Activated effector memory CD4-positive, alpha-beta T cell treated with Interleukin-2 at 50 U/mL for 16 hours (primary cell): Measurements from ENCODE around the gene GABBR2.
A peak's percentile ranks its signal among the peaks of the same experiment; 100 is the strongest.

Experiments
- DNase-seq: peaks from one replicate; pipeline ENCODE4 v3.0.0-alpha.2; 2020

Gene GABBR2

DNA sequence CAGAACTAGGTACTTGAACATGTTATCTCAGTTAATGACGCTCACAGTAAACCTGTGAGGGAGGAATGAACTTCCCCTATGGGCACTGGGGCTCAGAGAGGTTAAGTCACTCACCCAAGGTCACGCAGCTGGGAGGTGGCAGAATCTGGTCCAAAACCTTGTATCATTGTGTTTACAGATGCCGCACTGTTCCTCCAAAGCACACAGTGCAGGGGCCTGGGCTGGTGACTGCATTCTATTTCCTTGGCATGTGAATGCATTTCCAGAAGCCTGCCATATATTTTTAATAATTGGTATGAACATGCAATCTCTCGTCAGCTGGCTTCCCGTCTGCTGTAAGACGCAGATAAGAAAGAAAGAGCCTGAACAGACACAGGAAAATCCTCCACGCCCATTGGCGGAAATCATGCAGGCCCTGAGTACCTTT is 376.3 kb downstream of the GABBR2 start:
- DNase-seq: no peak

DNA sequence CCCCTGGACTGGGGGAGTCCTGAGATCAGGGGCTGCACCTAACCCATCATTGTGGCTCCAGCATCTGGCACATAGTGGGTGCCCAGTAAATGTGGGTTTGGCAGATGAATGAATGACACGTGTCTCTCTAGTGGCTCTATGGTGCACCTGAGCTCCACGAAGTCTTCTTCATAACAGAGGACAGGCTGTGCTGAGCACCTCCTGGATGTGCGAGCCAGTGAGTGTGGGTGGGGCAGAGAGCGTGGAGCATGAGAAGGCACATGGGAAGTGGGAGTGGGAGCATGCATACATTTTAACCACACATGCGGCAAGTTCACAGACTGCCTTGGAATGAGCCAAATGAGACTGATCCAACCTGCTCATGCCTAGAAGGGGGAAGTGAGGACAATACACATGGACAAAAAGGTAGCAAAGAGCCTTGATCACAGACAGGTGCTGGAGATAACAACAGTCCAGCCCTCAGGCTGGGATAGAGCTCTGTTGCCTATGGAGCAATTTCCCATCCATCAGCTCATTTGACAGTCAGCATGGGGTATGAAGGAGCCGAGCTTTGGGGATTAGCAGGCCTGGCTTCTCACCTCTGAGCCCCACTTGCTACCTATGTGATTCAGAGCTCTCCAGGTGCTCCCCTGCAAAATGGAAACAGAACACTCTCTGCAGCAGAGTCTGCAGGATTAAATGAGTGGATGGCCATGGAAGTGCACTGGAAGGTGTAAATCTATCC is 377.0 kb downstream of the GABBR2 start:
- no peak for DNase-seq

DNA sequence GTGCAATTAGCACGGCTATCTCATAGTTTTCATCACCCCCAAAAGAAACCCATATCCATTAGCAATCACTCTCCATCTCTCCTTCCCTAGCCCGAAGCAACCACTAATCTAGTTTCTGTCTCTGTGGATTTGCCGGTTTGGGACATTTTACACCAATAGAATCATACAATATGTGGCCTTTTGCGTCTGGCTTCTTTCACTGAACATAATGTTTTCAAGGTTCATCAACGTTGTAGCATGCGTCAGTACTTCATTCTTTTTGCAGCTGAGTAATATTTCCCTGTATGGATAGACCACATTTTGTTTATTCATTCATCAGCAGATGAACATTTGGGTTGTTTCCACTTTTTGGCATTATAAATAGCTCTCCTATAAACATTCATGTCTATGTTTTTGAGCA is 377.9 kb downstream of the GABBR2 start:
- no peak for DNase-seq

DNA sequence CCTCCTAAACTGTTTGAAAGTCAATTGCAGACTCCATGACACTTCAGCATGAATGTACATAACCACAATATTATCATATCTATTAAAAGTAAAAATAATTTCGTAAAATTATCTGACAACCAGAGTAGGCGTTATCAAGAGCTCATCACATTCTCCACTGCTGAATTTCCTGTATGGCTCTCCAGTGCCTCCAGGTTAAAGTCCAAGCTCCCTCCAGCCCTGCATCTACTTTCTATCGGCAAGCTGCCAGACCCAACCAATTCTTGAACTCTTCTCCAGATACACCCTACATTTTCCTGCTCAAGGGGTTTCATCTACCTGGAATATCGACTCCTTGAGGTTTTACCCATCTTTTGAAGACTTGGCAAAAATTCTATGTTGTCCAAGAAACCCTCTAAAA is 378.8 kb downstream of the GABBR2 start:
- no peak for DNase-seq

DNA sequence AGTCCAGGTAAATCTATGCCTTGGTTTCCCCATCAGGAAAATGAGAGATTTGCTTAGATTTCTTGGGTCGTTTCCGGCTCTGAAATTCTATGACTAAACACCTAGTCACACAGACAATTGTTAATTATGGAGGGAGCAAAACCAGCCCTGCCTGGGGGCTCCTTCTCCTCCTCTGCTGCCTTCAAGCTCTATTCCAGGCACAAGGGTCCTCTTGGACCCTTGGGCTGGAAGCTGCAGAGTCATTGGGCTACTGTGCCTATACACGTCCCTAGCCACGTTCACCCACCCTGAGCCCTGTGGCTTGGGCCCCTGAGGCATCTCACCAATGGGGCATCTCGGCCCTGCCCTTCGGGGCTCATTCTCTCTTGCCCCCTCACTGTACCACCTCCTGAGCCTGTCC is 379.5 kb downstream of the GABBR2 start:
- no peak for DNase-seq

DNA sequence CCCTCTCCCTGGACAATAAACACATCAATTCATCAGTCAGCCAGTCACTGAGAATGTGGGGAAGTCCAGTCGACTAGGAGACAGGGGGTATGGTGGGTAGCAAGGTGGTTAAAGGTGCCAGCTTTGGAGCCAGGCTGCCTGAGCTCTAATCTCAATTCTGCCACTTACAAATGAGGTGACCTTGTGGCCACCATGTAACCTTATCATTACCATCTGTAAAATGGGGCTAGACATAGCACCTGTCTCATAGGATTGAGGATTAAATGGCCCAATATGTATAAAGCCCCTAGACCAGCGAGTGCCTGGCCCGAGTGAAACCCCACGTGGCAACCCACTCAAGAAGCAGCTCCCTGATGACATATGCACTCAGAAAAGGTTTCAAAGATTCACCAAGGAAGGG is 380.0 kb downstream of the GABBR2 start:
- DNase-seq: no peak

DNA sequence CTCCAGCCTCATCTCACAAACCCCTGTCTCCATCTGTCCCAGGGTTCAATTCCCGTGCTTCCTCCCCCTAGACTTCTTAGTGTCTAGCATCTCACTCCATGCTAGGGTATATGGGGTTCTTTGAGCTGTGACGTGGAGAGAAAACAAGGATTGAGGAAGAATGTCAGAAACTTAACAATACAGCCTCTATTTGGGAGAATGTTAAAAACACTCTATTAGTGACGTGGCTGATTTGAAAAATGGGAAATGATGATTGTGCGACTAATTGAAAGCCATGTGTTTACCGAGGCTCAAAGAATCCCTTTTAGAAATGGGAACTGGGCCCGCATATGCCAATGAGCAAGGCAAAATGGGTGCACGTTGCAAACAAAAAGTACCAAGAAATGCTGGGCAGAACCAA is 380.6 kb downstream of the GABBR2 start:
- no peak for DNase-seq

DNA sequence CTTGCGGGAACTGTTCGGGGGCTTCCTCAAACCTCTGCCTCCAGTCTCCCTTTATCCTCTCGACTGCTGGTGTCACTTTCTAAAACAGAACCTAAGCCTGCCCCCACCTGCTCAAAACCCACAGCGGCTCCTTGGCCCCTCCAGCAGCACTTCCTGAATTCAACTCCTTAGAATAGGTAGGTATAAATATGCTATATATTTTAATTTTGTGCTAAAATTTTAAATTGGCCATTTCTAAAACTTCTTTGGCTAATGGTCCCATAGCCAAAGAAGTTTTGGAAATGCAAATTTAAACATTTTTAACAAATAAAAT is 381.5 kb downstream of the GABBR2 start:
- no peak for DNase-seq

DNA sequence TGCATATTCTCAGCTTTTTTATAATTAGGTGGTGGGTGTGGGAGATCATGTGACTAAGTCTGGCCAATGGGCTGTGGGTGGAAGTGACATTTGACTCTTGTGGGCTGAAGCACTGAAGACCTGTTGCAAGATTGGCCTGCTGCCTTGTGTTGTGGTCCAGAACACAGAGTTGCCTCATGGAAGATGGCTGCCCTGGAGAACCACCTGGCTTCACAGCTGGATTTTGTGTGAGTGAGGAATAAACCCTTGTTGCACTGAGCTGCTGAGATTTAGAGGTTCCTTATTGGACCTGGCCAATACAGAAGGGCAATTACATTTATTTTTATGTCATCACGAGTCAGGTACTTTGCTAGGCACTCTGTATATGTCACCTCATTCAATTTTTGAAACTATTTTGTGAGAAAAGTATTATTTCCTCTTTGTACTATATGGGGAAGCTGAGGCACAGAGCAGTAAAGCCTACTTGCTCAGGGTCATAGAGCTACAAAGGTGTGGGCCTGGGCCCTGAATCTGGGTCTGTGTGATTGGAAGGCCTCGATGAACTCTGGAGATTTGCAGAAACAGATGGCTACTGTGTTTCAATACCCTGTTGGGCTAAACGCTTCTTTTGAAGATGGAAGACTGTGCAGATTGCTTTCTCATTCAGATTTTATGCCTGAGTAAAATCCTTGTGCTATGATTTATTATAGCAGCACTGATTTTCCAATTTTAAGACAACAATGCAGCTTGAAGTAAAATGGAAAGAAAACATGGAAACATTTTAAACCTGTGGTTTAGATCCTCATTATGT is 382.1 kb downstream of the GABBR2 start:
- DNase-seq: no peak

DNA sequence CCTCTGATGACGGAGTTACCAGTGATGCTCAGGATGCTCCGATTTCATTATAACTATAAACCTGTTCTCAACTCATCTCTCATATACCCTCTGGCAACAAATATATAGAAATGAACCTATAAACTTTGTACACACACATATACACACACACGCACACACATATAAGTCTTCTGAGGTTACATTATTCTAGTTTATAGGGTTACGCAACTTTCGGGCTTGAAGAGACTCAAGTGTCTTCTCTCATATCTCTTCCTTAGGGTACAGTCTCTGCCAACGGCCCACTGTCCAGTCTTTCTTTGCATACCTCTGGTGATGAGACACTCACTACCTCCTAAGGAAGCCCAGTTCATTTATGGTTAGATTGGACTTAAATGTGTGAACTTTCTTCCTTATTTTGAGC is 383.9 kb downstream of the GABBR2 start:
- DNase-seq: no peak

DNA sequence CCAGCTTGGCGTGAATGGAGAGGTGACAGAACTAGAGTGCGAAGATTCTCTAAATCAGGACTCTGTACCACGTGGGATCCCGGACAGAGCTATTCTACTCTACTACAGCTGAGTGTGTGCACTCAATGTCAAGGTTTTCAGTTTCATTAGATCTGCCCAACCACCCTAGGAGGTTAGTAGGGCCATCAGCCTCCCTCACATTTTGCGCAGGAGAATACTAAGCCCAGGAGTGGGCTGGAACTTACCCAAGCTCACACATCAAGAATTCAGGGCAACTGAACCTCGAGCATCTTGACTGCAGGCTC is 385.0 kb downstream of the GABBR2 start:
- no peak for DNase-seq

DNA sequence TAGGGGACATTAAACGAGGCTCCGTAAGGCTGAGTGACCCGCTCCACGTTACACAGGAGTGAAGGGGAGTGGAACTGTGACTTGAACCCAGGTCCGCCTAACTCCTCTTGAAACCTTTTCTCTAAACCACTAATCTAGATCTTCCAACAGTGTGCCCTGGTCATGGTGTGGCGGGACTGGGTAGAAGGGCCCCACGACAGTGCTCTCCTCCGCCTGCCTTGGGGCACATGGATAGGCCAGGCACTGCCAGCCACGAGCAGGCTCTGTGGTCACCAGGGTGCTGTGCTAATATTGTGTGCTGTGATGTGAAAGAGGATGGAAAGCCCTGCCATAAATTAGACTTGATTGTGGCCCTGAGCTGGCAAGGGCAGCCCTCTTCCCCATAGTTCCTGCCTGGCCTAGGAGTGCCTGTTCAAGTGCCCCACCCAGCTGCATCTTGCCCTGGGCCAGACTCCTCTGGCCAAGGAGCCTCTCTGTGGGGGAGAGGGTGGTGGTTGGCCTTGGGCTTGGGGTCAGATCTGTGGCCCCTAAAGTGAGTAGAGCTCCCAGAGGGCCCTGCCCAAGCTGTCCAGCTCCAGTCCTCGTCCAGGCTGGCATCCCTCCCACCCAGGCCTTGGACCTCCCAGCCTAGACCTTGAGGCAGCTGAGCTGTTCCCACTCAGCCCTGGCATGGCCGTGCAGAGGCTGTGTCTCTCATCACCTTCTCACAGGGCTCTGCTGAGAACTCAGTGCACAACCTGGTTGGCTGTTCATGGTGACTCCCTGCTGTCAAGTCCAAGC is 385.5 kb downstream of the GABBR2 start:
- no peak for DNase-seq

DNA sequence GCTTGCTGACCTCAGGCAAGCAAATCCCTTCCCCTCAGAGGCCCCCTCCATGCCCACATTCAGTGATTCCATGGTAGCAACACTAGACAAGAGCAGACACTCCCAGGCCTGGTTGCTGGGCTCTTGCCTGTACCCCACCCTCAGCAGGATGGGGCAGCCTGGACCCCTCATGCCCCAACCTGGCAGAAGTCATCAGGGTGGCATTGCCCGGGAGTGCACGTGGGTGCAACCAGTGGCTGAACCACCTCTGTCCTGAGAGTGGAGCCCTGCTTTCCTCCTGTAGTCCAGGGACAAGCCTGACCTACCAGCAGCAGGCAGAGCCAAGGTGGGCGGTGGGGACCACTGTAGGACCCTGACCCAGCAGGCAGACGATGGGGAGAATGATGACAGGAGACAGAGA is 387.5 kb downstream of the GABBR2 start:
- no peak for DNase-seq

DNA sequence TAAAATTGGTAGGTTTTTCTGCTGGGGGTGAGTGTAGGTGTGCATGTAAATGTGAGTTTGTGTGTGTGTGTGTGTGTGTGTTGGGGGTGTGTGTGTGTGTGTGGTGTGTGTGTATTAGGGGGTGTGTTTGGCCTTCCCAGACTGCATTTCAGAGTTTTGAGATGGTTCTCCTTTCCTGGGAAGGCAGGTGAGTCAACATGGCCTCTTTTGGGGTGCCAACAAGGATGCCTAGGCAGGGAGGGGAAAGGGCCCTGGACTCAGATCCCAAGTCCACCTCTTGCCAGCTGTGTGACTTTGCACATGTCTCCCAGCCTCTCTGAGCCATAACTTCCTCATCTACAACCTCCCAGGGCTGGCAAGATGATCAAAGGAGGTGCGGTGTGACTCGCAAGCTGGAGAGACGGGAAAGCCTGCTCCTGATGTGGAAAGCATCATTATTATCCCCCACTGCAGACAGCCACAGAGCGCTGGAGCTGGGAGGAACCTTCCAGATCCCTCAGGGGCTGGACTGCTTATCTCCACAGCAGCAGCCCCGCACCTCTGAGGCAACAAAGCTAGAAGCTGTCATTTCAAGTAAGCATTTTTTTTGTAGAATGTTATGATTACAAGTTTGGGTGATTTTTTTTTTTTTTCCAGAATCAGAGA is 389.8 kb downstream of the GABBR2 start:
- DNase-seq: no peak

DNA sequence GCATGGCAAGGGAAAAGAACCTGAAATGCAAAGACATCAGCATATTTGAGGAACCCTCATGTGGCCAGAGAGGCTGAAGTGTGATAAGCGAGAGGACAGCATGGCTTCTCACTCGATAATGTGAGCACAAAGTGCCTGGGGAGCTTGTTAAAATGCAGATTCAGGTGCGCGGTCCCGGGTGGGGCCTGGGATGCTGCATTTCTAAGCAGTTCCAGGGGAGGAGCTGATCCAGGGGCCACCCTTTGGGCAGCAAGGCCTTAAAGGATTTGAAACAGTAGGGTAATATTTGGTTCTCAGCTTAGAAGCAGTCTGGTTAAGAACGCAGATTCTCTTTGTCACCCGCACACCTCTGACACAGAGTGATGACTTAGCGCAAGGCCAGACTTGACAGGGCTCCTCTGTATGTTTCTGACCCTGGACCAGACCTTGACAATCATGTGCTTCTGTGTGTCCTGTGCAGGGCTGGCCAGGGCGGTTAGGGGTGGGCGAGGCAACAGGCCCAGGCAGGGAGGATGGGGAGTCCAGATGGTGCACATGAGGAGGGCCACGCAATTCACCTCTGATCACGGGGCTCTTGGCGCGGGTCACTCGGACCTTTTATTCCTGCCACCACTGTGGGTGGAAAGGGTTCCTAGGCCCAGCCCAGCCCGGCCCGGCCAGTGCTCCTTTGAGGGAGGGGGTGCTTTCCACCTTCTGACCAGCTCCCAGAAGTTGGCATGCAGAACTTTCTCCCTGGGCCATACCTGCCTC is 390.5 kb downstream of the GABBR2 start:
- no peak for DNase-seq

DNA sequence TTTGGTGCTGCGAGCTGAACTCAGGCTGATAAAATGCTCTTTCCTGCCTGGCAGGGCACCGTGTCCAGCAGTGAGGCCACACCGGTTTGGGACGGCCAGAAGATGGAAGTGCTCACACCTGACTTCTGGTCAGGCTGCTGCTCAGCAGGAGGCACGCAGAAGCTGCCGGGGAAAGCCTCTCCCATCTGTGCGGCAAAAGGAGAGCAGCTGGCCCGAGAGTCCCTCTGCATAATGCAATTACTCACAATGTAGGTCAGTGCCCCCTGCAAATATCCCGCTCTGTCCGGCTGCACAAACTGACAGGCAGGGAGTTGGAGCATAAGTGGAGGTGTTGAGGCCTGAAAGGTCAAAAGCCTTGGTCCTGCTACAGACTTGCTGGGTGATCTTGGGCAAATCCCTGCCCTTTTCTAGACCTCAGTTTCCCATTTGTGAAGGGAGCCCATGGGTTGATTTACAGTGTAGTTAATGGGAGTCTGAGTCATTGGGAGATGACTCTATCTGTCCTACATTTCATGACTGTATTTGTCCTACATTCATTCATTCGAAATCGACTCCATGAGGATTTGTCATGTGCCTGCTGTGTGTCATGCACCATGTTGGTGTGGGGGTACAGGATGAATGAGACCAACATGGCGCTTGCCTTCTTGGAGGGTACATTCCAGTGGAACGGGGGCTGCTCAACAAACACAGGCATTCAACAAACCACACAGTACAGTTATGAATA is 391.4 kb downstream of the GABBR2 start:
- no peak for DNase-seq

DNA sequence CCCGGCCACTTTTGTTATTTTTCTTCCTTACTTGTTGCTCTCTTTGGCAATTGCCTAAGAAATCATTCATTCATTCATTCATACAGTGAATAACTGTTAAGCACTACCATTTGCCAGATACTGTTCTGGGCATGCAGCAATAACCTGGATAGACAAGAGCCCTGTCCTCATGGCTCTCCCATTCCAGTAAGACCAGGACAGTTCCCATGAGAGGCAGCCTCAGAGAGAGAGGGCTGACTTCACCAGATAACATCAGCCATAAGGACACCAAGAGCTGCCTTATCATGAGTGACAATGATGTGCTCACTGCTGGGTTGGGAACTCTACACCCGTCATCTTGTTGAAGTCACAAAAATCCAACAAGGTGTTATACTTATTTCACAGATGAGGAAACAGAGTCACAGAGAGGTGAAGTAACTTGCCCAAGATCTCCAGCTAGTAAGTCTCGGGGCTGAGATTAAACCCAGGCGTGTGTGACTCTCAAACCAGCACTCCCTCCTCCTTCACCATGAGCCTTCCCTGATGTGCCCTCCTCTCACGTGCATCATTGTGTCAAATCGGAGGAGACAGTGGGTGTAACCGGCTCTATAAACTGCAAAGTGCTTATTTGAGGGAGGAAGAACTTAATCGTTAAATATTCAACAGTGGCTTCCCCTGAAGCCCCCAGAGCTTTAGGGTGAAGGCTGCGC is 392.1 kb downstream of the GABBR2 start:
- no peak for DNase-seq

DNA sequence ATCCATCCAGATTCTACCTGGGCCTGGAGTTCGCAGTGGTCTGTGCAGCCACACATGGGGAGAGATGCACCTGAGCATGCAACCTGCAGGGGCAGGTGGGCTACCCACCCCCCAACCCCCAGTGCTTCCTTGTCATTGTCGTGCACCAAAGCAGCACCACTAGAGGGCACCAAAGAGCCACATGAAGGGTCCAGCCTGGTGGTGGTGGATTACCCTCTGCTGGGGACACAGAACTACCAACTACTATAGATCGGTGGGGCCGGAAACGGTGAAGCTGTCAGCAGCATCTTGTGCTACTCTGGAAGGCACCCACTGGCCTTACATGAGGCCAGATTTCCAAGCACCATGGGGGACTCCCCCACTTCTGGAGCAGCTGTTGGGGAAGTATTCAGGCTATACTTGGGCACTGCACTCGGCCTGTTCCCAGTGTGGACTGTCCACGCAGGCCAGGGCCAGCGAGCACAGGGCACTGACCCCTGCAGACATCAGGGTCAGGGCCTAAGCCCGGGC is 393.1 kb downstream of the GABBR2 start:
- DNase-seq: peak; percentile 48

DNA sequence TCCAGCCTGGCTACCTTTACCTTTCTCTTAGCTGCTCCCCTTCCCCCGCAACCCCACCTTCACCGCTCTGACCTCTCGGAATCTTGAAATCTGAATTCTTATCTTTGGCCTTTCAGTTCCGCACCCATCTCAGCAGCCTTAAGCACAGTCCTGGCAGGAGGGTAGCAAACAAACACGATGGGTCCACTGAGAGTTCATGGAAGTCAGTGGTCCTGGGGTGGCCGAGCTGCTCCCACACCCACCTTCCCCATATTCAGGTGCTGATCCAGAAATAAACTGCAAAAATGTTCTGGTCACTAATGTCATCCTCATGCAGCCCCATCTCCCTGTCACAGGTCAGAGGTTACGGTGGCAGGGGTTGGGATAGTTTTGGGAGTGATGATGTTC is 393.7 kb downstream of the GABBR2 start:
- no peak for DNase-seq

DNA sequence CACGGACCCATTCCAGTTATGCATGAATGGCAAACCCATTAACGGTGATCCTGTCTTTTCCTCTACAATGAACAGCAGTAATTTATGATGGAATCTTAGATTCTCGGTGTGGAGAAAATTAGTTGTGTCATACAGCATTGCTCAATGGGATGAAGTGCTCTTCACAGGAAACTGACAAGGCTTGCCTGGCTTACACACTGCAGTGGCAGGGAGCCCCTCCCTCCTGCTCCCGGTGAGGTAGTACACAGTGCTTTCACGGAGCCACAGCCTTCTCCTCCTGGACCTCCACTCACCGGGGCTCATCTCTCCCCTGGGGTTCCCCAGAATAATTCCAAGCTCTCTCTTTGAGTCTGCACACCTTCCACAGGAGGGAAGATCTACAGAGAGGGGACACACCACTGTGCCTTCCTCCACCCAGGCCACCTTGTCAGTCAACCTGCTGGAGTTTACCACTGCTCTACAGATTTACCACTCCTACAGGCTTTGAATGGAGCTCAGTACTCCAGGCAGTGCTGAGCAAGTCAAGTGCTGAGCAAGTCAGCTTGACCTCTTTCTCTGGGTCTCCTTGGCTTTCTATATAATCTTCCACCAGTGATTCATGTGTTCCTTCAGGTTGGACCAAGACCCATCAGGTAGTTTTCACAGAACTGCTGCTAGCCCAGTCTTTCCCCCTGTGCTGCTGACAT is 394.2 kb downstream of the GABBR2 start:
- no peak for DNase-seq

DNA sequence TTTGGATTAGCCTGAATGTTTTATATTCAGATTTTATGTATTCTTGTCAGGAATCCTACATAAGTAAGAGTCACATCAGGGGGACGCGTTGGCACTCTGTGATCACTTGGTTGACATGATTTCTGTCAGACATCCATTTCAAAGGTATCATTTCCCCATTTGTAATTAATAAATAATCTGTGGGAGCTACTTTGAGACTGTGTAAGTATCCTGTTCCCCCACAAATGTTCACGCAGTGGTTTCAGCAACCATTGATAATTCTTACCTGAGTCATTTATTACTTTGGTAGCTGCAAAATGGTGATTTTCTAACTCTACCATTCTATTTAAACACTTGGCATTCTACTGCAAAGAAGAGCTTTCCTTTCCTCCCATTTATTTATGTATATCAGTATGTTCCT is 396.4 kb downstream of the GABBR2 start:
- no peak for DNase-seq
